ENCODE measurements around the gene SCARB1.

DNA sequence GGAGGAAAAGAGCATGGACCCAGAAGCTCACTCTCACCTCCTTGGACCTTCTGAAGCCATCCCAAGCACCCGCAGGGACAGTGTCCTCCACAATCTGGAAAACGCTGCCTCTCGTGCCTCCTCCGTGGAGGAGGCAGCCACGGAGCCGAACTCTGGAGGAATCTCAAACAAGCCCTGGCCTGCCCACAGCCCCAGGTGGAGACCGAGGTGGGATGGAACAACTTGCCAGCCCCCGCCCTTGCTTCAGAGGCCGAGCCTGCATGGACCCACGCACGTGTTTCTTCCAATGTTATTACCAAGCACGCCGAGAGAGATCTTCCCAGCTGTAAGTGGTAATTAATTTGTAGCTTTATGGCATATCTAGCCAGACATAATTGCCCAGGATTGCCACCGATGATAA, 61.3 kb downstream of the SCARB1 start:
- TF ChIP-seq ZFX (IDR thresholded peaks at IDR 0.05; ENCODE audit: borderline replicate concordance) = no peak
- TF ChIP-seq, protein P1, sequence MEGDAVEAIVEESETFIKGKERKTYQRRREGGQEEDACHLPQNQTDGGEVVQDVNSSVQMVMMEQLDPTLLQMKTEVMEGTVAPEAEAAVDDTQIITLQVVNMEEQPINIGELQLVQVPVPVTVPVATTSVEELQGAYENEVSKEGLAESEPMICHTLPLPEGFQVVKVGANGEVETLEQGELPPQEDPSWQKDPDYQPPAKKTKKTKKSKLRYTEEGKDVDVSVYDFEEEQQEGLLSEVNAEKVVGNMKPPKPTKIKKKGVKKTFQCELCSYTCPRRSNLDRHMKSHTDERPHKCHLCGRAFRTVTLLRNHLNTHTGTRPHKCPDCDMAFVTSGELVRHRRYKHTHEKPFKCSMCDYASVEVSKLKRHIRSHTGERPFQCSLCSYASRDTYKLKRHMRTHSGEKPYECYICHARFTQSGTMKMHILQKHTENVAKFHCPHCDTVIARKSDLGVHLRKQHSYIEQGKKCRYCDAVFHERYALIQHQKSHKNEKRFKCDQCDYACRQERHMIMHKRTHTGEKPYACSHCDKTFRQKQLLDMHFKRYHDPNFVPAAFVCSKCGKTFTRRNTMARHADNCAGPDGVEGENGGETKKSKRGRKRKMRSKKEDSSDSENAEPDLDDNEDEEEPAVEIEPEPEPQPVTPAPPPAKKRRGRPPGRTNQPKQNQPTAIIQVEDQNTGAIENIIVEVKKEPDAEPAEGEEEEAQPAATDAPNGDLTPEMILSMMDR (IDR thresholded peaks at IDR 0.05) = no peak

Measured in 22Rv1 (cell line).